Keratinocyte (primary cell): ENCODE results near the gene ATCAY. TPM values are rescaled to one million over a fixed set of nuclear protein-coding genes. Genes with fewer than 3 reads are reported as not detected.

Experiments
- DNase-seq: peaks from one replicate; pipeline ENCODE4 v3.0.0-alpha.2; 2011; ENCODE audit warnings: low read depth, missing footprints, low spot score
- FAIRE-seq: peaks from 2 replicates; lab custom pipeline; 2011; peaks lifted over from hg19 to GRCh38; lab: Jason Lieb, UNC
- H2AFZ ChIP-seq: 2 replicates; pipeline ENCODE4 v1.6.0; 2012; ENCODE audit warnings: low read length, control low read depth, inconsistent platforms; ENCODE audit not compliant: control insufficient read depth
- H3K27ac ChIP-seq: 2 replicates; pipeline ENCODE4 v1.5.1; 2011; ENCODE audit warnings: low read length; ENCODE audit not compliant: control insufficient read depth, insufficient read depth
- H3K27me3 ChIP-seq: 3 replicates; pipeline ENCODE4 v1.6.0; 2011; ENCODE audit warnings: low read length; ENCODE audit not compliant: control insufficient read depth, insufficient read depth; ENCODE audit errors: extremely low read depth
- H3K36me3 ChIP-seq, 2 experiments: 2 replicates in 1 of 2; 3 replicates in 1 of 2; pipeline ENCODE4 v1.5.1; 2011; ENCODE audit warnings: low read length in 2 of 2, mild to moderate bottlenecking in 1 of 2; ENCODE audit not compliant: control insufficient read depth in 2 of 2, insufficient read depth in 2 of 2; ENCODE audit errors: extremely low read depth in 1 of 2
- H3K4me1 ChIP-seq: 3 replicates; pipeline ENCODE4 v1.5.1; 2011; ENCODE audit warnings: low read length; ENCODE audit not compliant: control insufficient read depth, insufficient read depth; ENCODE audit errors: extremely low read depth
- H3K4me2 ChIP-seq: 3 replicates; pipeline ENCODE4 v1.6.0; 2011; ENCODE audit warnings: low read depth, low read length; ENCODE audit not compliant: control insufficient read depth, insufficient read depth; ENCODE audit errors: extremely low read depth
- H3K4me3 ChIP-seq, 3 experiments: fragments of 200-600 bp in 1 of 3; sonication (generic) in 1 of 3; 2 replicates in 2 of 3; 3 replicates in 1 of 3; pipeline ENCODE4 v1.5.1; 2011 to 2016; ENCODE audit warnings: low read length in 3 of 3, mild to moderate bottlenecking in 3 of 3, control low read depth in 2 of 3, inconsistent platforms in 1 of 3, low read depth in 1 of 3, mixed read lengths in 1 of 3, mixed run types in 1 of 3, moderate library complexity in 1 of 3; ENCODE audit not compliant: control insufficient read depth in 2 of 3, insufficient read depth in 2 of 3; ENCODE audit errors: extremely low read depth in 1 of 3
- H3K79me2 ChIP-seq: 2 replicates; pipeline ENCODE4 v1.6.0; 2012; ENCODE audit warnings: low read length; ENCODE audit not compliant: control insufficient read depth, insufficient read depth
- H3K9ac ChIP-seq: 3 replicates; pipeline ENCODE4 v1.6.0; 2011; ENCODE audit warnings: low read length; ENCODE audit not compliant: control insufficient read depth, insufficient read depth; ENCODE audit errors: extremely low read depth
- H3K9me1 ChIP-seq: 3 replicates; pipeline ENCODE4 v1.6.0; 2011; ENCODE audit warnings: low read length; ENCODE audit not compliant: control insufficient read depth, insufficient read depth; ENCODE audit errors: extremely low read depth
- H3K9me3 ChIP-seq: 2 replicates; pipeline ENCODE4 v1.5.1; 2012; ENCODE audit warnings: low read depth, low read length; ENCODE audit not compliant: control insufficient read depth
- H4K20me1 ChIP-seq: 3 replicates; pipeline ENCODE4 v1.6.0; 2011; ENCODE audit warnings: low read length; ENCODE audit not compliant: control insufficient read depth, insufficient read depth; ENCODE audit errors: extremely low read depth
- EZH2 ChIP-seq: IDR thresholded peaks from one replicate; pipeline ENCODE4 v1.6.1; 2012; ENCODE audit warnings: inconsistent platforms, mild to moderate bottlenecking, low read length, moderate library complexity
- dilution Hi-C: fragments of 300-500 bp; cut with MboI; formaldehyde crosslinking; loops from one replicate; pipeline ENCODE4 v1.7.0; 2020; ENCODE audit warnings: low sequenced_read_pairs; ENCODE audit not compliant: extremely low pct_ligation_motif_present
- polyA plus RNA-seq, 5 experiments: library from polyadenylated mRNA; depleted of rRNA in 3 of 5; stranded (reverse) in 3 of 5; stranded (forward) in 1 of 5; unstranded in 1 of 5; fragments of >200 nt; gene quantifications; 1 replicate in 1 of 5; 2 replicates in 3 of 5; 3 replicates in 1 of 5; pipeline versions ENCODE4 v1.2.1 to v1.2.3, GENCODE V29; 2011 to 2012; ENCODE audit warnings: missing spikeins in 2 of 5, low read depth in 1 of 5, low replicate concordance in 1 of 5
- TF ChIP-seq, protein P1 (sequence below), 3 experiments: IDR thresholded peaks in 1 of 3; conservative IDR thresholded peaks in 1 of 3; optimal IDR thresholded peaks in 1 of 3; 2 replicates in 2 of 3; 3 replicates in 1 of 3; pipeline versions ENCODE3 to v1.5.1; 2011; ENCODE audit warnings: low read length in 3 of 3, mild to moderate bottlenecking in 3 of 3, moderate library complexity in 2 of 3, control low read depth in 1 of 3, inconsistent platforms in 1 of 3; ENCODE audit not compliant: insufficient read depth in 2 of 3; ENCODE audit errors: extremely low read depth in 1 of 3

Gene ATCAY
- polyA plus RNA-seq, 1 donor (not counting 4 experiments of a cell fraction or from before 2014, with no cell fraction given): not detected

DNA sequence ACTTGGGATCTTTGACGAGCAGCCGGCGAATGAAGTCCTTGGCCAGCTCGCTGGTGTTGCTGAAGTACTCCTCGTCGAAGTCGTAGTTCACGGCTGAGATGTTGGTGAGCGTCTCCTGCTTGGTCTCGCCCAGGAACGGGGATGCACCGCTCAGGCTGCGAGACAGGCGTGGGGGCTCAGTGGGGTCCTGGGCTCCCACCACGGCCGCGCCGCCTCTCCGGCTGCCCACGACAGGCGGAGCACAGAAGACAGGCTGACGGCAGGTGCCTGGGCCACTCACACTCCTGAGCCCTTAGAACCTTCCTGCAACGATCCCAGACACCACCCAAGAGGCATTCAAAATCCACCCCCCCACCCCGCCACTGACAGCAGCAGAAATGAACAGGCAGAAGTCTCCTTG, 80.5 kb downstream of the ATCAY start:
- Histone ChIP-seq H3K79me2 (peaks cover 24% of the 10 kb centered on the region), H3K9me3 (no peaks in the 10 kb centered on the region), H3K27ac (no peak overlapping the region), H3K27me3 (no peaks in the 10 kb centered on the region), H3K4me3 (no peak overlapping the region), H3K4me1 (no peaks in the 10 kb centered on the region), H3K9me1 (no peaks in the 10 kb centered on the region), H2AFZ (no peak overlapping the region), H4K20me1 (peaks cover 3% of the 10 kb centered on the region), H3K9ac (no peak overlapping the region), H3K4me2 (no peak overlapping the region), H3K36me3 (peaks cover 23 to 42% of the 10 kb centered on the region in 2 experiments)
- FAIRE-seq: no peak
- no peak for TF ChIP-seq EZH2
- TF ChIP-seq, protein P1, sequence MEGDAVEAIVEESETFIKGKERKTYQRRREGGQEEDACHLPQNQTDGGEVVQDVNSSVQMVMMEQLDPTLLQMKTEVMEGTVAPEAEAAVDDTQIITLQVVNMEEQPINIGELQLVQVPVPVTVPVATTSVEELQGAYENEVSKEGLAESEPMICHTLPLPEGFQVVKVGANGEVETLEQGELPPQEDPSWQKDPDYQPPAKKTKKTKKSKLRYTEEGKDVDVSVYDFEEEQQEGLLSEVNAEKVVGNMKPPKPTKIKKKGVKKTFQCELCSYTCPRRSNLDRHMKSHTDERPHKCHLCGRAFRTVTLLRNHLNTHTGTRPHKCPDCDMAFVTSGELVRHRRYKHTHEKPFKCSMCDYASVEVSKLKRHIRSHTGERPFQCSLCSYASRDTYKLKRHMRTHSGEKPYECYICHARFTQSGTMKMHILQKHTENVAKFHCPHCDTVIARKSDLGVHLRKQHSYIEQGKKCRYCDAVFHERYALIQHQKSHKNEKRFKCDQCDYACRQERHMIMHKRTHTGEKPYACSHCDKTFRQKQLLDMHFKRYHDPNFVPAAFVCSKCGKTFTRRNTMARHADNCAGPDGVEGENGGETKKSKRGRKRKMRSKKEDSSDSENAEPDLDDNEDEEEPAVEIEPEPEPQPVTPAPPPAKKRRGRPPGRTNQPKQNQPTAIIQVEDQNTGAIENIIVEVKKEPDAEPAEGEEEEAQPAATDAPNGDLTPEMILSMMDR (optimal IDR thresholded peaks at IDR 0.05 in 1 of 3, IDR thresholded peaks at IDR 0.05 in 1 of 3, conservative IDR thresholded peaks at IDR 0.05 in 1 of 3; ENCODE audit: extremely low read depth in 1 of 3, insufficient read depth in 2 of 3, low read length in 3 of 3): no peak
- dilution Hi-C loops: no loop called here
- no peak for DNase-seq

DNA sequence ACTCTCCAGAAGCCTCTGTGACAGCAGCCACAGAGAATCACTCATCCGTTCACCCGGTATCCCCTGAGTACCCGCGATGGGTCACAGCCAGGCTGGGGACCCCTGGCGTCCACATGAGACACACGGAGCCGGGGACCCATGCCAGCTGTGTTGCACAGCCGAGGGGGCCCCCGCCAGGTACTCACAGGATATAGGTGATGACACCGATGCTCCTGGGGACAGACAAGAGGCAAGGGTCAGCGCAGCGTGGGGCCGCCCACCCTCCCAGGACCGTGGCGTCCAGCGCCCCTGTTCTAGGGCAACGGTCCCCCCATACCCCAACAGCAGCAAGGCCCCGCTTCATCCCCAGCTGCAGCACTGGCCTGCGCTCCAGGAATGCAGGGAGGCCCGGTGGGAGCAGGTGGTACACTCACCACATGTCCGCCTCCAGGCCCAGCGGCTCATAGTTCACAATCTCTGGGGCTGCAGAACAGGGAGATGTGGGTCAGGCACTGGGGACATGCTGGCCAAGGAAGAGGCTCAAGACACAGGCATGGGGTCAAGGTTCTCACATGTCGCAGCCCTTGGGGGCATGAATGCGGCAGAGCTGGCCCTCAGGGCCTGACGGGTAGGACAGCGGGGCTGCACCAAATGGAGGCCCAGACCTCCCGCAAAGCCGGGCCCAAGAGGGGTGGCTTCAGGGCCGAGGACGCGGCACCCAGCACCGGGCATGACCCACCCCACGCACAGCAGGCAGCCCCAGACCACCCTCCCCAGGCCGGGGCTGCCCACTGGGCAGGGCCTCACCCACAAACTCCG, 83.2 kb downstream of the ATCAY start:
- Histone ChIP-seq H3K27ac (no peak overlapping the region), H3K4me3 (no peak overlapping the region), H2AFZ (no peak overlapping the region), H4K20me1 (peaks cover 21% of the 10 kb centered on the region), H3K36me3 (peaks cover 37 to 48% of the 10 kb centered on the region in 2 experiments), H3K27me3 (no peaks in the 10 kb centered on the region), H3K4me2 (no peak overlapping the region), H3K9me1 (no peaks in the 10 kb centered on the region), H3K9ac (no peak overlapping the region), H3K4me1 (peaks cover 8% of the 10 kb centered on the region), H3K79me2 (peaks cover 47% of the 10 kb centered on the region), H3K9me3 (no peaks in the 10 kb centered on the region)
- FAIRE-seq (no peak), DNase-seq (no peak)
- TF ChIP-seq EZH2: no peak
- TF ChIP-seq, protein P1 (optimal IDR thresholded peaks at IDR 0.05 in 1 of 3, IDR thresholded peaks at IDR 0.05 in 1 of 3, conservative IDR thresholded peaks at IDR 0.05 in 1 of 3; ENCODE audit: extremely low read depth in 1 of 3, insufficient read depth in 2 of 3, low read length in 3 of 3): no peak
- dilution Hi-C loops: no loop called here
